GM19023 (cell line): Measurements from ENCODE around the gene INO80.

Source experiments
- ATAC-seq: cut with Tn5 transposase; IDR thresholded peaks from one replicate; pipeline ENCODE4 v1.9.1; 2021; ENCODE audit warnings: mild to moderate bottlenecking, moderate library complexity; ENCODE audit not compliant: unreplicated experiment

Gene INO80

GRCh38 chr15:40933517-40933902 lies 182.6 kb downstream of the INO80 start:
- no peak for ATAC-seq

DNA sequence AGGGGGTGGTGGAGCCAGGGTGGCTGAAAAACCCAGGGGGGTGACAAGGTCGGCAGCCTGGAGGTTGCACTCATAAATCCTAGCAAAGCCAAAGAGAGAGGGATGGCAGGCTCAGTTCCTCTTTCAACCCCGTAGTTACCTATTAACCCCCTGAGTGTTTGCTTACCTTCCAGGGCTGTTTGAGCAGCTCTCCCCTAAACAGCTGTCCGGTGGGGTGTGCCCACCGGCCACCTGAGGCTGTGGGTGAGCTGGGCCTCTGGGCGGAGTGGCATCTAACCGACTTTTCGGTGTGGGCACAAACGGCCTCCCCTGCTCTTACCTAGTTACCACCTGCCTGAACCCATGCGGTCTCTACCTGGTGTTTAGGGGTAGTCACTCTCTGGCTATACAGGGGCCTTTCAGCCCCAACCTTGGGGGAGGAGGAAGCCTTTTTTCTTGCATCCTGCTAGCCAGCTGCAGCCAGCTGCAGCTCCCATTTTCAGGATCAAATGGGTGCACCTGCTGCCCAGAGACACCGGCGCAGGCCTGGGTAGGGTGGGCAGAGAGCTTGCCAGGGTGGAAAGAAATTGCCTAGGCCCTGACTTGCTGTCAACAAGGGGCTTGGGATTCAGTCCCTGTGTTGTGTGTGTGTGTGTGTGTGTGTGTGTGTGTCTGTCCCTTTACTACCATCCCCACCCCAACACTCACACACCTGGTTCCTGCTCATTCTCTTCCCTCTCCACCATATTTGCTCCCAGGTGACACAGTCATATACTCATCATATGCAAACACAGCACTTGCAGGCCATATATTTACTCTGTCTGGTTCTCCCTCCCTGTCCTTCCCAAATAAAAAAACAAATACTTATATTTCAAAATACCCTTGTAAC lies 183.2 kb downstream of the INO80 start:
- ATAC-seq: no peak

GRCh38 chr15:40932156-40932555 lies 183.9 kb downstream of the INO80 start:
- no peak for ATAC-seq

DNA sequence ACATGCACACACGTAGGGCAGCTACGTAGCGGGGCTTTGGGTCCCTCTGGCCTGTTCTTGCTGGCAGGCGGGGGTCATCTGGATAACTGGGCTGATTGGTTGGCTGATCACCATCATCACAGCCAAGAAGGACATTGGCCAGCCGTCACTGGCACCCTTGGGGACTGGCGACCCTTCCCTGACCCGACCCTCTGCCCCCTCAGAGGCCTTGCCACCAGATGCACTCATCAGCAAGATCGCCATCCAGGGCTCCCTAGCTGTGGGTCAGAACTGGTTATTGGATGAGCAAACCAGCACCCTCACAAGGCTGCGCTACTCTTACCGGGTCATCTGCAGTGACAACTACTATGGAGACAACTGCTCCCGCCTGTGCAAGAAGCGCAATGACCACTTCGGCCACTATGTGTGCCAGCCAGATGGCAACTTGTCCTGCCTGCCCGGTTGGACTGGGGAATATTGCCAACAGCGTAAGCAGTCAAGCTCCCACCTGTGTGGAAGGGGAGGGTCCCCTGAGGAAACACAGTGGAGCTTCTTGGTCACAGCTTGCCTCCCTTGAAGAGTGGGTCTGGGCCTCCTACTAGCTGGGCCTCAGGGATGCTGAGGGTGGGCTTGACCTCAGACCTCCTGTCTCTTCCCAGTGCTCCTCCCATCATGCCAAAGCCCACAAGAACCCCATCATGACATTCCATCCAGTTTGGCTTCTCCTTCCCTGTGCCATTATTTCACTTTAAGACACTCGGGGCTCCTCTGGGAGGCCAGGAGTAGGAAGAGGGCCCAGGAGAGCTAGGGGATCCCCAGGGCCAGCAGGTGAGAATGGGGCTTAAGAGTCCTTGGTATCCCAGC lies 184.6 kb downstream of the INO80 start:
- no peak for ATAC-seq

DNA sequence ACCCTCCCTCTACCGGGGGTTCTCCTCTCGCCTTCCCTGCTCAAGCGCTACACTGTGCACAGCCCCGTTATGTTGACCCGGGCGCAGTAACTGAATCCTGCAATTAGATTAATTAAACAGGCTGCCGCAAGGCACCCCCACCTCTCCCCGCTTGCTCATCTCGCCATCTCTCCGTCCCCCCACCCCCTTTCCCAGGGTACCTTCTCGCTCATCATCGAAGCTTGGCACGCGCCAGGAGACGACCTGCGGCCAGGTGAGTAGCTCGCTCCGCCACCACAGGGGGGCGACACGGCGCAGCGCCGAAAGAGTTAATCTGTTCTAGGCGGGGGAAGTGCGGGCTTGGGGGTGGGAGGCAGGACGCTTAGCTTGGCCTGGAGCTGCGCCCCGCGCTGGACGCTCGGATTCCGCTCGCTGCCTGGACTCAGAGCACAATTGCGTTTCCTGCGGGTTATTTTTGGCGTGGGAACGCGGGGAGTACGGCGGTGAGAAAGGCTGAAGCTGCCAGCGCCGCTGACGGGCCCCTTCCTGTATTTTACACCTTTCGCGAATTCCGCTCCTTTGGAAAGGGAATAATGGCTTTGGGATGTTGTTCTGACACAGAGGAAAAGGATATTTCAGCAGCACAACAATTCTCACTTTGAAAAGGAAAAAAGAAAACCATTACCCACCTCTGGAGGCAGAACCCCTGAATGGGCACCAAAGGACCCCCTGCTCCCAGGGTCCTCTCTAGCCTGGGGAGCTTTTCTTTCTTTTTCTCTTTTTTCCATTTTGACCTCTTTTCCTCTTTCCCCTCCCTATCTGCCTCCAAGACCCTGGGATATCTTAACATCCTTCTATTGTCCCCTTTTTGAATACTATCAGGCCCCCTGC lies 185.4 kb downstream of the INO80 start:
- ATAC-seq: no peak

GRCh38 chr15:40929660-40930429 lies 186.2 kb downstream of the INO80 start:
- ATAC-seq: no peak
